Adrenal gland (tissue), 5 donors: ENCODE measurements around the gene CNNM2.

Experiments used
- CTCF ChIP-seq, 6 experiments: fragments of 450-650 bp in 4 of 6; fragments of 200-600 bp in 2 of 6; sonication (generic) in 1 of 6; IDR thresholded peaks; 1 replicate in 5 of 6; 2 replicates in 1 of 6; pipeline versions ENCODE4 v1.5.1 to v1.8.0; 2016 to 2021; ENCODE audit warnings: antibody characterized with exemption in 6 of 6, mild to moderate bottlenecking in 2 of 6, moderate library complexity in 1 of 6
- POLR2A ChIP-seq, 2 donors: fragments of 450-650 bp; IDR thresholded peaks; one replicate each; pipeline ENCODE4 v1.6.1; 2017; ENCODE audit warnings: antibody characterized with exemption in 2 of 2, mild to moderate bottlenecking in 2 of 2, moderate library complexity in 1 of 2
- donor health status: DM: no; HTN: no; CAD: no.

- TF ChIP-seq CTCF (IDR thresholded peaks at IDR 0.05): no peak
- TF ChIP-seq POLR2A (IDR thresholded peaks at IDR 0.05): no peak
These were observed 161.0 kb downstream of the CNNM2 start for GRCh38 chr10:103079100-103079499.
